Gastrocnemius medialis (tissue), 4 donors: Measurements from ENCODE around the gene C9.

ENCODE experiments used
- CTCF ChIP-seq, 5 experiments: fragments of 450-650 bp in 3 of 5; fragments of 200-600 bp in 2 of 5; sonication (generic) in 2 of 5; IDR thresholded peaks in 4 of 5; conservative IDR thresholded peaks in 1 of 5; 1 replicate in 4 of 5; 2 replicates in 1 of 5; pipeline ENCODE4 v1.5.1; 2016 to 2019; ENCODE audit warnings: antibody characterized with exemption in 5 of 5, mild to moderate bottlenecking in 3 of 5, moderate library complexity in 3 of 5
- POLR2A ChIP-seq, 2 donors: fragments of 450-650 bp; IDR thresholded peaks; one replicate each; pipeline ENCODE4 v1.6.1; 2017; ENCODE audit warnings: antibody characterized with exemption in 2 of 2, mild to moderate bottlenecking in 2 of 2, moderate library complexity in 2 of 2

GRCh38 chr5:39266442-39266841, 97.9 kb downstream of the C9 start:
- TF ChIP-seq CTCF (IDR thresholded peaks at IDR 0.05 in 4 of 5, conservative IDR thresholded peaks at IDR 0.05 in 1 of 5) (no peak), POLR2A (IDR thresholded peaks at IDR 0.05) (no peak)
